GM23338 (cell line): ENCODE measurements around the gene BMX. TPM values are rescaled to one million over a fixed set of nuclear protein-coding genes. Genes with fewer than 3 reads are reported as not detected.

Experiments used
- ATAC-seq: fragments of 200-7000 bp; cut with Tn5 transposase; 3 replicates; pipeline ENCODE4 v1.9.1; 2020
- DNase-seq: peaks from one replicate; pipeline ENCODE4 v3.0.0-alpha.2; 2015; ENCODE audit warnings: low spot score
- H2AFZ ChIP-seq: fragments of 200-600 bp; sonication (generic); 2 replicates; pipeline ENCODE4 v1.8.0; 2016; ENCODE audit warnings: antibody characterized with exemption, mild to moderate bottlenecking, moderate library complexity
- H3F3A ChIP-seq: fragments of 200-600 bp; sonication (generic); replicated peaks from 2 replicates; pipeline ENCODE4 v1.8.0; 2017; ENCODE audit warnings: antibody characterized with exemption, mixed run types, low read depth
- H3K27ac ChIP-seq: fragments of 200-600 bp; sonication (generic); 2 replicates; pipeline ENCODE4 v1.6.1; 2016; ENCODE audit warnings: low read depth
- H3K27me3 ChIP-seq: fragments of 200-600 bp; sonication (generic); 2 replicates; pipeline ENCODE4 v1.8.0; 2016; ENCODE audit warnings: mild to moderate bottlenecking, mixed run types, moderate library complexity; ENCODE audit not compliant: insufficient read depth
- H3K36me3 ChIP-seq: fragments of 200-600 bp; sonication (generic); 2 replicates; pipeline ENCODE4 v1.8.0; 2016; ENCODE audit warnings: mild to moderate bottlenecking; ENCODE audit not compliant: insufficient read depth
- H3K4me1 ChIP-seq: fragments of 200-600 bp; sonication (generic); 2 replicates; pipeline ENCODE4 v1.8.0; 2016; ENCODE audit warnings: mild to moderate bottlenecking, moderate library complexity; ENCODE audit not compliant: insufficient read depth
- H3K4me2 ChIP-seq: fragments of 200-600 bp; sonication (generic); 2 replicates; pipeline ENCODE4 v1.7.1; 2017; ENCODE audit warnings: mixed run types
- H3K4me3 ChIP-seq: fragments of 200-600 bp; sonication (generic); 2 replicates; pipeline ENCODE4 v1.6.1; 2016; ENCODE audit warnings: mixed run types
- H3K79me2 ChIP-seq: fragments of 200-600 bp; sonication (generic); replicated peaks from 2 replicates; pipeline ENCODE4 v1.8.0; 2017; ENCODE audit warnings: mild to moderate bottlenecking; ENCODE audit not compliant: insufficient read depth
- H3K9me2 ChIP-seq: fragments of 200-600 bp; sonication (generic); 2 replicates; pipeline ENCODE4 v1.8.0; 2017; ENCODE audit not compliant: insufficient read depth
- H4K20me1 ChIP-seq: fragments of 200-600 bp; sonication (generic); replicated peaks from 2 replicates; pipeline ENCODE4 v1.8.0; 2017; ENCODE audit warnings: mild to moderate bottlenecking; ENCODE audit not compliant: insufficient read depth
- H3K27ac Mint-ChIP-seq: 2 replicates; pipeline ENCODE4 v1.8.0; 2020; ENCODE audit warnings: inconsistent platforms, mild to moderate bottlenecking, moderate library complexity, mixed read lengths
- H3K27me3 Mint-ChIP-seq: 3 replicates; pipeline ENCODE4 v1.8.0; 2022; ENCODE audit warnings: low read depth, mild to moderate bottlenecking, moderate library complexity, mixed read lengths, inconsistent platforms; ENCODE audit not compliant: insufficient read depth, poor library complexity
- H3K36me3 Mint-ChIP-seq: 3 replicates; pipeline ENCODE4 v1.8.0; 2021; ENCODE audit warnings: low read depth, mild to moderate bottlenecking, inconsistent platforms, moderate library complexity, mixed read lengths
- H3K4me1 Mint-ChIP-seq: 3 replicates; pipeline ENCODE4 v1.8.0; 2020; ENCODE audit warnings: mild to moderate bottlenecking, inconsistent platforms, mixed read lengths
- H3K4me3 Mint-ChIP-seq: 3 replicates; pipeline ENCODE4 v1.8.0; 2021; ENCODE audit warnings: moderate library complexity, mild to moderate bottlenecking, inconsistent platforms, mixed read lengths
- H3K9me3 Mint-ChIP-seq: 3 replicates; pipeline ENCODE4 v1.8.0; 2020; ENCODE audit warnings: moderate library complexity, mild to moderate bottlenecking, inconsistent platforms, mixed read lengths
- EZH2 ChIP-seq: fragments of 200-600 bp; sonication (generic); IDR thresholded peaks from one replicate; pipeline ENCODE4 v1.8.0; 2017; ENCODE audit warnings: antibody characterized with exemption, mild to moderate bottlenecking, low read depth; ENCODE audit not compliant: unreplicated experiment
- JUNB ChIP-seq: IDR thresholded peaks from one replicate; pipeline ENCODE4 v1.6.1; 2016; ENCODE audit warnings: antibody characterized with exemption; ENCODE audit not compliant: unreplicated experiment
- POLR2AphosphoS5 ChIP-seq: IDR thresholded peaks from 2 replicates; pipeline ENCODE4 v1.6.1; 2016; ENCODE audit warnings: antibody characterized with exemption, low read depth
- STAT1 ChIP-seq: IDR thresholded peaks from one replicate; pipeline ENCODE4 v1.6.1; 2016; ENCODE audit warnings: antibody characterized with exemption; ENCODE audit not compliant: unreplicated experiment
- ZNF114 ChIP-seq: fragments of 250-450 bp; sonication (Bioruptor Pico); IDR thresholded peaks from 2 replicates; pipeline ENCODE4 v1.5.0; 2020; ENCODE audit warnings: mild to moderate bottlenecking, moderate library complexity
- ZNF331 ChIP-seq: fragments of 250-450 bp; sonication (Bioruptor Pico); IDR thresholded peaks from 2 replicates; pipeline ENCODE4 v1.5.0; 2020; ENCODE audit warnings: low read depth, mild to moderate bottlenecking, moderate library complexity
- long read RNA-seq: library from polyadenylated mRNA; unstranded; transcript quantifications from one replicate; pipeline ENCODE4 v2.0.0, GENCODE V29; 2020; ENCODE audit not compliant: unreplicated experiment
- polyA plus RNA-seq: library from polyadenylated mRNA; unstranded; fragments of >200 nt; fragmentation: Nextera tagmentation; extraction: Ambion mirVana; gene quantifications from 2 replicates; pipeline ENCODE4 v1.2.1, GENCODE V29; 2016
- total RNA-seq: library from RNA; depleted of rRNA; stranded (reverse); fragments of >200 nt; shearing (Covaris generic); gene quantifications from 2 replicates; pipeline ENCODE4 v1.2.3, GENCODE V29; 2014; rRNA removed
- TF ChIP-seq, protein P1 (sequence below): fragments of 250-450 bp; sonication (Bioruptor Pico); IDR thresholded peaks from 2 replicates; pipeline ENCODE4 v1.5.0; 2020; ENCODE audit warnings: mild to moderate bottlenecking, moderate library complexity
- TF ChIP-seq, protein P2 (sequence below), 2 experiments: fragments of 200-600 bp in 1 of 2; sonication (generic) in 1 of 2; conservative IDR thresholded peaks; 2 replicates each; pipeline versions ENCODE4 v1.5.1 to v1.6.1; 2016 to 2017; ENCODE audit warnings: antibody characterized with exemption in 2 of 2, low read depth in 2 of 2, mild to moderate bottlenecking in 2 of 2, moderate library complexity in 1 of 2

Gene BMX
- total RNA-seq (not detected in 2 replicates), polyA plus RNA-seq (not detected in 2 replicates)
- long read RNA-seq, result 0 reads

GRCh38 chrX:15500497-15500966 lies at the start of gene BMX:
Gene BMX (plus strand): TSS chrX:15500807. CDS start chrX:15508354, 7,547 bp downstream.
- no peaks in the 10 kb centered on the region for H3K79me2 ChIP-seq
- no peaks in the 10 kb centered on the region for H4K20me1 ChIP-seq
- no peaks in the 10 kb centered on the region for H3K9me3 Mint-ChIP-seq
- no peaks in the 10 kb centered on the region for H3K27me3 ChIP-seq
- DNase-seq (peak; percentile 0), ATAC-seq (no peak)
- no peaks in the 10 kb centered on the region for H3K9me2 ChIP-seq
- H2AFZ ChIP-seq, result peak within 1 kb of the TSS; percentile 43; the same call in 1 of the 2 replicates
- H3F3A ChIP-seq, result no peaks in the 10 kb centered on the region
- no peaks in the 10 kb centered on the region for H3K36me3 Mint-ChIP-seq
- H3K27me3 Mint-ChIP-seq, result no peaks in the 10 kb centered on the region
- 0 out of 2 replicates have a peak, but pooled peaks cover 6% of the 10 kb centered on the region for H3K4me1 ChIP-seq
- no peak within 1 kb of the TSS for H3K4me3 ChIP-seq
- no peak within 1 kb of the TSS for H3K4me2 ChIP-seq
- no peaks in the 10 kb centered on the region for H3K36me3 ChIP-seq
- H3K4me3 Mint-ChIP-seq, result no peak within 1 kb of the TSS
- H3K27ac ChIP-seq, result no peak within 1 kb of the TSS
- H3K4me1 Mint-ChIP-seq, result peaks cover 5% of the 10 kb centered on the region; the same call in 1 of the 3 replicates
- H3K27ac Mint-ChIP-seq, result no peak within 1 kb of the TSS
- TF ChIP-seq, protein P1, sequence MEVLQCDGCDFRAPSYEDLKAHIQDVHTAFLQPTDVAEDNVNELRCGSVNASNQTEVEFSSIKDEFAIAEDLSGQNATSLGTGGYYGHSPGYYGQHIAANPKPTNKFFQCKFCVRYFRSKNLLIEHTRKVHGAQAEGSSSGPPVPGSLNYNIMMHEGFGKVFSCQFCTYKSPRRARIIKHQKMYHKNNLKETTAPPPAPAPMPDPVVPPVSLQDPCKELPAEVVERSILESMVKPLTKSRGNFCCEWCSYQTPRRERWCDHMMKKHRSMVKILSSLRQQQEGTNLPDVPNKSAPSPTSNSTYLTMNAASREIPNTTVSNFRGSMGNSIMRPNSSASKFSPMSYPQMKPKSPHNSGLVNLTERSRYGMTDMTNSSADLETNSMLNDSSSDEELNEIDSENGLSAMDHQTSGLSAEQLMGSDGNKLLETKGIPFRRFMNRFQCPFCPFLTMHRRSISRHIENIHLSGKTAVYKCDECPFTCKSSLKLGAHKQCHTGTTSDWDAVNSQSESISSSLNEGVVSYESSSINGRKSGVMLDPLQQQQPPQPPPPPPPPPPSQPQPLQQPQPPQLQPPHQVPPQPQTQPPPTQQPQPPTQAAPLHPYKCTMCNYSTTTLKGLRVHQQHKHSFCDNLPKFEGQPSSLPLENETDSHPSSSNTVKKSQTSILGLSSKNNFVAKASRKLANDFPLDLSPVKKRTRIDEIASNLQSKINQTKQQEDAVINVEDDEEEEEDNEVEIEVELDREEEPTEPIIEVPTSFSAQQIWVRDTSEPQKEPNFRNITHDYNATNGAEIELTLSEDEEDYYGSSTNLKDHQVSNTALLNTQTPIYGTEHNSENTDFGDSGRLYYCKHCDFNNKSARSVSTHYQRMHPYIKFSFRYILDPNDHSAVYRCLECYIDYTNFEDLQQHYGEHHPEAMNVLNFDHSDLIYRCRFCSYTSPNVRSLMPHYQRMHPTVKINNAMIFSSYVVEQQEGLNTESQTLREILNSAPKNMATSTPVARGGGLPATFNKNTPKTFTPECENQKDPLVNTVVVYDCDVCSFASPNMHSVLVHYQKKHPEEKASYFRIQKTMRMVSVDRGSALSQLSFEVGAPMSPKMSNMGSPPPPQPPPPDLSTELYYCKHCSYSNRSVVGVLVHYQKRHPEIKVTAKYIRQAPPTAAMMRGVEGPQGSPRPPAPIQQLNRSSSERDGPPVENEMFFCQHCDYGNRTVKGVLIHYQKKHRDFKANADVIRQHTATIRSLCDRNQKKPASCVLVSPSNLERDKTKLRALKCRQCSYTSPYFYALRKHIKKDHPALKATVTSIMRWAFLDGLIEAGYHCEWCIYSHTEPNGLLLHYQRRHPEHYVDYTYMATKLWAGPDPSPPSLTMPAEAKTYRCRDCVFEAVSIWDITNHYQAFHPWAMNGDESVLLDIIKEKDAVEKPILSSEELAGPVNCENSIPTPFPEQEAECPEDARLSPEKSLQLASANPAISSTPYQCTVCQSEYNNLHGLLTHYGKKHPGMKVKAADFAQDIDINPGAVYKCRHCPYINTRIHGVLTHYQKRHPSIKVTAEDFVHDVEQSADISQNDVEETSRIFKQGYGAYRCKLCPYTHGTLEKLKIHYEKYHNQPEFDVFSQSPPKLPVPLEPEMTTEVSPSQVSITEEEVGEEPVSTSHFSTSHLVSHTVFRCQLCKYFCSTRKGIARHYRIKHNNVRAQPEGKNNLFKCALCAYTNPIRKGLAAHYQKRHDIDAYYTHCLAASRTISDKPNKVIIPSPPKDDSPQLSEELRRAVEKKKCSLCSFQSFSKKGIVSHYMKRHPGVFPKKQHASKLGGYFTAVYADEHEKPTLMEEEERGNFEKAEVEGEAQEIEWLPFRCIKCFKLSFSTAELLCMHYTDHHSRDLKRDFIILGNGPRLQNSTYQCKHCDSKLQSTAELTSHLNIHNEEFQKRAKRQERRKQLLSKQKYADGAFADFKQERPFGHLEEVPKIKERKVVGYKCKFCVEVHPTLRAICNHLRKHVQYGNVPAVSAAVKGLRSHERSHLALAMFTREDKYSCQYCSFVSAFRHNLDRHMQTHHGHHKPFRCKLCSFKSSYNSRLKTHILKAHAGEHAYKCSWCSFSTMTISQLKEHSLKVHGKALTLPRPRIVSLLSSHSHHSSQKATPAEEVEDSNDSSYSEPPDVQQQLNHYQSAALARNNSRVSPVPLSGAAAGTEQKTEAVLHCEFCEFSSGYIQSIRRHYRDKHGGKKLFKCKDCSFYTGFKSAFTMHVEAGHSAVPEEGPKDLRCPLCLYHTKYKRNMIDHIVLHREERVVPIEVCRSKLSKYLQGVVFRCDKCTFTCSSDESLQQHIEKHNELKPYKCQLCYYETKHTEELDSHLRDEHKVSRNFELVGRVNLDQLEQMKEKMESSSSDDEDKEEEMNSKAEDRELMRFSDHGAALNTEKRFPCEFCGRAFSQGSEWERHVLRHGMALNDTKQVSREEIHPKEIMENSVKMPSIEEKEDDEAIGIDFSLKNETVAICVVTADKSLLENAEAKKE (CRISPR knock-in tag), result no peak
- TF ChIP-seq ZNF114, result no peak
- TF ChIP-seq ZNF331 (CRISPR knock-in tag), result no peak
- TF ChIP-seq JUNB, result no peak
- TF ChIP-seq POLR2AphosphoS5, result no peak
- TF ChIP-seq STAT1, result no peak
- no peak for TF ChIP-seq EZH2
- TF ChIP-seq, protein P2, sequence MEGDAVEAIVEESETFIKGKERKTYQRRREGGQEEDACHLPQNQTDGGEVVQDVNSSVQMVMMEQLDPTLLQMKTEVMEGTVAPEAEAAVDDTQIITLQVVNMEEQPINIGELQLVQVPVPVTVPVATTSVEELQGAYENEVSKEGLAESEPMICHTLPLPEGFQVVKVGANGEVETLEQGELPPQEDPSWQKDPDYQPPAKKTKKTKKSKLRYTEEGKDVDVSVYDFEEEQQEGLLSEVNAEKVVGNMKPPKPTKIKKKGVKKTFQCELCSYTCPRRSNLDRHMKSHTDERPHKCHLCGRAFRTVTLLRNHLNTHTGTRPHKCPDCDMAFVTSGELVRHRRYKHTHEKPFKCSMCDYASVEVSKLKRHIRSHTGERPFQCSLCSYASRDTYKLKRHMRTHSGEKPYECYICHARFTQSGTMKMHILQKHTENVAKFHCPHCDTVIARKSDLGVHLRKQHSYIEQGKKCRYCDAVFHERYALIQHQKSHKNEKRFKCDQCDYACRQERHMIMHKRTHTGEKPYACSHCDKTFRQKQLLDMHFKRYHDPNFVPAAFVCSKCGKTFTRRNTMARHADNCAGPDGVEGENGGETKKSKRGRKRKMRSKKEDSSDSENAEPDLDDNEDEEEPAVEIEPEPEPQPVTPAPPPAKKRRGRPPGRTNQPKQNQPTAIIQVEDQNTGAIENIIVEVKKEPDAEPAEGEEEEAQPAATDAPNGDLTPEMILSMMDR (conservative IDR thresholded peaks at IDR 0.05; ENCODE audit: low read depth in 2 of 2), result no peak
